Esophagus muscularis mucosa (tissue), 4 donors: ENCODE results near the gene HIRA.

Experiments used
- EP300 ChIP-seq: sonication (generic); formaldehyde crosslinking; IDR thresholded peaks from one replicate; pipeline ENCODE4 v1.6.1; 2017; ENCODE audit warnings: antibody characterized with exemption
- POLR2A ChIP-seq: fragments of 450-650 bp; IDR thresholded peaks from one replicate; pipeline ENCODE4 v1.6.1; 2017; ENCODE audit warnings: antibody characterized with exemption, moderate library complexity, mild to moderate bottlenecking, low read depth
- POLR2AphosphoS5 ChIP-seq, 2 donors: sonication (generic); formaldehyde crosslinking; IDR thresholded peaks; one replicate each; pipeline ENCODE4 v1.6.1; 2017; ENCODE audit warnings: antibody characterized with exemption in 2 of 2
- TF ChIP-seq, protein P1 (sequence below), 3 experiments: fragments of 200-600 bp in 2 of 3; fragments of 450-650 bp in 1 of 3; sonication (generic) in 2 of 3; IDR thresholded peaks; one replicate each; pipeline ENCODE4 v1.5.1; 2017 to 2019; ENCODE audit warnings: antibody characterized with exemption in 3 of 3, mild to moderate bottlenecking in 2 of 3, moderate library complexity in 1 of 3

DNA sequence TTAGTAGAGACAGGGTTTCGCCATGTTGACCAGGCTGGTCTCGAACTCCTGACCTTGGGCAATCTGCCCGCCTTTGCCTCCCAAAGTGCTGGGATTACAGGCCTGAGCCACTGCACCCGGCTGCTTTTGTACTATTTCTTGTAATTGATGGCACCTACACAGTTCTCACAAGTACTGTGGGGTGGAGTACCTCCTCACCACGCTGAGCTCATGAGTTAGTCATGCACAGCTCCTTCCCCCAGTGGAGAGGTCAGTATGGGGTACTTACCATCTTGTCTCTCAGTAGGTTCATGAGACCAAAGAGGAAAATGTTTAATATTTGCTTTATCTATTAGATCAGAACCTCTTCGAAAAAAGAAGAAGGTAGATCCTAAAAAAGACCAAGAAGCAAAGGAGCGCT, 2.9 kb upstream of the HIRA start:
- TF ChIP-seq, protein P1, sequence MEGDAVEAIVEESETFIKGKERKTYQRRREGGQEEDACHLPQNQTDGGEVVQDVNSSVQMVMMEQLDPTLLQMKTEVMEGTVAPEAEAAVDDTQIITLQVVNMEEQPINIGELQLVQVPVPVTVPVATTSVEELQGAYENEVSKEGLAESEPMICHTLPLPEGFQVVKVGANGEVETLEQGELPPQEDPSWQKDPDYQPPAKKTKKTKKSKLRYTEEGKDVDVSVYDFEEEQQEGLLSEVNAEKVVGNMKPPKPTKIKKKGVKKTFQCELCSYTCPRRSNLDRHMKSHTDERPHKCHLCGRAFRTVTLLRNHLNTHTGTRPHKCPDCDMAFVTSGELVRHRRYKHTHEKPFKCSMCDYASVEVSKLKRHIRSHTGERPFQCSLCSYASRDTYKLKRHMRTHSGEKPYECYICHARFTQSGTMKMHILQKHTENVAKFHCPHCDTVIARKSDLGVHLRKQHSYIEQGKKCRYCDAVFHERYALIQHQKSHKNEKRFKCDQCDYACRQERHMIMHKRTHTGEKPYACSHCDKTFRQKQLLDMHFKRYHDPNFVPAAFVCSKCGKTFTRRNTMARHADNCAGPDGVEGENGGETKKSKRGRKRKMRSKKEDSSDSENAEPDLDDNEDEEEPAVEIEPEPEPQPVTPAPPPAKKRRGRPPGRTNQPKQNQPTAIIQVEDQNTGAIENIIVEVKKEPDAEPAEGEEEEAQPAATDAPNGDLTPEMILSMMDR (IDR thresholded peaks at IDR 0.05): no peak
- TF ChIP-seq POLR2A: no peak
- TF ChIP-seq EP300: no peak
- TF ChIP-seq POLR2AphosphoS5 (IDR thresholded peaks at IDR 0.05): no peak
